DMS153 (cell line): Measurements from ENCODE around the gene PPM1H.
A peak's percentile ranks its signal among the peaks of the same experiment; 100 is the strongest.

Source experiments
- DNase-seq: peaks from one replicate; lab custom pipeline; 2025; lab: John Stamatoyannopoulos, UW

Gene PPM1H

DNA sequence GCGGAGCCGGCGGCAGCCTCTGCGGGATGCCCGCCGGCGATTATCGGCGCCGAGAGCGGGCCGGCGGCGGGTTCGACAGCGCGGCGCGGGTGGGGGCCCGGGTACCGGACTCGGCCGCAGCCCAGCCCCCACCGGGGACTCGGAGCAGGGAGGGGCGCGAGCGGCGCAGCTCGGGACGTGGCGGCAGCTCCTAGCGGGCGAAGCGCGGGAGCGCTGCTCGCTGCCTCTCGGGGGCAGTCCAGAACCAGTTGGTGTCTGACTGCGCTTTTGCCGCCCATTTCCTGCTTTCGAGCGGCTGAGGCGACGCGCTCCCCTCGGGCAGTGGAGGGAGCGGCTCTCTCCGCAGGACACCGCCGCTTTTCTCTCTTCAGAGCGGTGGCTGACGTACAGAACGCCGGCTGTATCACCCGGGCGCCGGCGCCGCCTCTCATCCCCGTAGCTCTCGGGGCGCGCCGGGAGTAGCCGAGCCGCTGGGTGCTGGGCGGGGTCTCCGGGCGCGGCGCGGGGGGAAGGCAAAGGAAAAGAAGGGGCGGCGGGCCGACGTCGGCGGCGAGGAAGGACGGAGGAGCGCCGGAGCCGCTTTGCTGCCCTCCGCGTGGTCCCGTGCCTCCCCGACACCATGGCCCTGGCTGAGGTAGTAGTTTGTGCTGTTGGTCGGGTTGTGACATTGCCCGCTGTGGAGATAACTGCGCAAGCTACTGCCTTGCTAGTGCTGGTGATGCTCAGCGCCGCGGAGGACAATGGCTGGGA lies 331.7 kb downstream of the PPM1H start:
- peak; percentile 85 for DNase-seq

DNA sequence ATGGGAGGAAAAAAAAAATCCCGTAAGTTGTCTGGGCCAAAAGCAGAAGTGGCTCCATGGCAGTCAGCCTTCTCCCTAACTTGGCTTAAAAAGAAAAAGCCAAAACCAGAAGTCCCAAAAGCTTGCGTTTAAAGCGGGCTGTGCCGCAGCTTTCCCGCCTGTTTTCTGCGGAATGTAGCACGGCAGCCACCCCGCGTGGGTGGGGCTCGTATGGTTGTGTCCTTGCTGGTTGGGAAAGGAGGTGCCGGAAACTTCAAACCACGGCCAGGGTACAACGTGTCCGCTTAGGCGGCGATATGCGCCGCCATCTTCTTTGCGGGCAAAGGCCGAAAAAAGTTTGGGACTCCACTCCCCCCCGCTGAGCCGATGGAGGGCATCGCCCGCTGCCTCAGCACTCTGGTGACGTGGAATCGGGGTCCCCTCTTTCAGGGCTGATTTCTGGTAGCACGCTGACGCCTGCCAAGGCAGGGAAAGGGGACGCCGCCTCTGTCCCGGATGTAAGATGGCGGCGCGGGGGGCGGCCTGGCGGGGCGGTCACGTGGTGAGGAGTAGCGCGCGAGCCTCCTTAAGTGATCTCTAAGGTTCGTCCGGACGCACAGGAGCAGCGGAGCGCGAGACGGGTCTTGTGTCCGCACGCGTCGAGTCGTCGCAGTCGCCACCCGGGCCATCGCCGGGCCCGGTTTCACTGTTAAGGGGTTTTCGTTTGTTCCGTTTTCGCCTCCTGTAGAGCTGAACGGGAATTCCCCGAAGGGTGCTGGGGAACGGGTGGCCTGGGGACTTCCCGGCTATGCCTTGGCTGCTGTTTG lies 332.5 kb downstream of the PPM1H start:
- DNase-seq: peak; percentile 87

DNA sequence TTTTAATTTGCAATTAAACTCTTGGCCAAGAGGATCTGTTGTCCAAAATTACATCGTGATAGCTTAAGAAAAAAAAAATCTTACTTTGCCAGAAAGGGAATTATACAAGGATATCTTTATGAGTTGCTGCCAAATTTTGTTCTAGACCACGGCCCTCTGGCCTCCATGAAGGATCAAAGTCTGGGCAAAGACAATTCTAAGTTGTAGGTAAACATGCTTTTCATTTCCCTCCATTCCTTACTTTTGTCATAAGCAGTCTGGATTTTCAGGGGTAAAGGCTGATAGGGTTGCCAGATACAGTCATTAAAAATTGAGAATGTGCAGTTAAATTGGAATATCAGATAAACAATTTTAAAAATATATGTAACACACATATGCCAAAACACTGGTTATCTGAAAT lies 333.2 kb downstream of the PPM1H start:
- no peak for DNase-seq

DNA sequence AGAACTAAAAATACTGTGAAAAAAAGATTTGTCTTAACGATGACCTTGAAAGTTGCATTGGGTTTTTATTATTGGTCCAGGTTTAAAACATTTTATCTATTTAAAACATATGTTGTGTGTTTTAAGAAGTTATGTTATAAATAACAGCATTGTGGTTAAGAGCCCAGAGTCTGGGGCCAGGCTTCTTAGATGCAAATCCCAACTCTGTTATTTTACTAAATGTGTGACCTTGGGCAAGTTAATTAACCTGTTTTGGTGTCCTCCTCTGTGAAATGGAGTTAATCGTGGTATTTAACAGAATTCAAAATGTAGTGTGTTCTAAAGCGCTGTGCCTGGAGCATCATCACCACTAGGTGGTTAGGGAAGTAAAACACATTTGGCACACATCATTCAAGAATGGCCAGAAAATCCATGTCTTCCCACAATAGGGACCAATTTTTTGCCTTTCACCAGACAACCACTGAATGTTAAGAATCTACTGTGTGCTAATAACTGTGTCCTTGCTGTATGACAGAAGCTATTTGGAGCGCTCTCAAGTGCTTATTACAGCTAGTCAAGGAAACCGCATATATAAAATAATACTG lies 335.0 kb downstream of the PPM1H start:
- DNase-seq: no peak

DNA sequence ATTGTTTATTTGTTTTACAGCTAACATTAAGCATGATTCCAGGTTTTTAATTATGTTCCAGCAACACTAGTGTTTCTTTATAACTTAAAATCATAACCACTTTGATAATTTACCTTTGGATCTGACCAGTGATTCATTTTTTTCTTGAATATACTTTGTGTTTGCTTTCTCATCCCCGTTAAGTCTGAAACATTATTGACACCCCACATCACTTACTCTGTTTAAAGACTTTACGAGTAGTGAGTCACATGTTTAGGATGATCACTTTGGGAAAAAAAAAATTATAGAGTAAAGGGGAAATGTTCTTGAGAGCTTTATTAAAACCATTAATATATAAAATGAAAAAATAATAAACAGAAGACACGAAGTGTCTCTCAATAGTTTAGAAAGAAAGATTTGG lies 336.1 kb downstream of the PPM1H start:
- no peak for DNase-seq

DNA sequence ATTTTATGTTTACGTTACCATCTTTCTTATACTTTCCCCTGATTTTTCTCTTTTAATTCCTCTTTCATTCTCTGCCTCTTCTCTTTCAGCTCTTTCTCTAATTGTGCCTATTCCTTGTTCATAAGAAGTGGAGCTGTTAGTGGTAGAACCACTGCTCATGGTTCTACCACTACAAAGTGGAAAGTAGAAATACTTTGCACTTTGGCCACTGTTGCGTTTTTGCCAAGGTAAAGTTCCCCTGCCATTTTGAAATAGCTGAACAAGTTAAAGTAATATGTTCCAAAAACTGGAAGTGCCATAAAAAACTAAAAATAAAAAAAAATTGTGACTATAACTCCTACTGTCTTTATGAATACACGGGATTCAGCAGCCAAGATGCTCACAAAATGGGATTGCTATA lies 337.7 kb downstream of the PPM1H start:
- no peak for DNase-seq
